Caki2 (cell line): ENCODE results near the gene RFX4. TPM values are rescaled to one million over a fixed set of nuclear protein-coding genes. Genes with fewer than 3 reads are reported as not detected.
"Not testable (repeated sequence)": the region's sequence is repeated elsewhere in the genome, so short reads cannot be mapped to it uniquely, and the experiment has no call there.

ENCODE experiments used
- DNase-seq: peaks from one replicate; pipeline ENCODE4 v3.0.0-alpha.2; 2015; ENCODE audit warnings: low read depth
- in situ Hi-C: cut with HindIII; loops from 2 replicates; pipeline ENCODE4 v1.10.0; 2016; ENCODE audit warnings: low sequenced_read_pairs, low pct_unique_long_range_greater_than_20kb, mixed read lengths
- total RNA-seq: library from RNA; depleted of rRNA; stranded (reverse); fragments of >200 nt; shearing (Covaris generic); gene quantifications from 2 replicates; pipeline ENCODE4 v1.2.3, GENCODE V29; 2014; ENCODE audit warnings: low replicate concordance

RFX4 gene
- total RNA-seq, 1 experiment from 2014 or later = not detected

GRCh38 chr12:106586803-106587684 is 4.2 kb downstream of the RFX4 start:
- DNase-seq = no peak
- in situ Hi-C loops = no loop called here

- in situ Hi-C loops = no loop called here
- DNase-seq = no peak
Observed at GRCh38 chr12:106588771-106589170, 6.0 kb downstream of the RFX4 start.

- DNase-seq = no peak
- in situ Hi-C loops = no loop called here
Observed at GRCh38 chr12:106590601-106591000, 7.8 kb downstream of the RFX4 start.

GRCh38 chr12:106594447-106594846 is 11.6 kb downstream of the RFX4 start:
- DNase-seq = no peak
- in situ Hi-C loops = no loop called here

GRCh38 chr12:106595268-106595667 is 12.5 kb downstream of the RFX4 start:
- no peak for DNase-seq
- in situ Hi-C loops = no loop called here

GRCh38 chr12:106598003-106598402 is 15.2 kb downstream of the RFX4 start:
- in situ Hi-C loops = no loop called here
- no peak for DNase-seq

- in situ Hi-C loops = no loop called here
- DNase-seq = no peak
Observed at GRCh38 chr12:106599302-106599701, 16.5 kb downstream of the RFX4 start.

- in situ Hi-C loops = no loop called here
- DNase-seq = no peak
Observed at GRCh38 chr12:106600503-106600902, 17.7 kb downstream of the RFX4 start.

- DNase-seq = no peak
- in situ Hi-C loops = no loop called here
Observed at GRCh38 chr12:106601031-106601430, 18.2 kb downstream of the RFX4 start.

GRCh38 chr12:106601496-106601895 is 18.7 kb downstream of the RFX4 start:
- DNase-seq = no peak
- in situ Hi-C loops = no loop called here

- in situ Hi-C loops = no loop called here
- no peak for DNase-seq
Observed at GRCh38 chr12:106602076-106602475, 19.3 kb downstream of the RFX4 start.

GRCh38 chr12:106605254-106605653 is 22.4 kb downstream of the RFX4 start:
- no peak for DNase-seq
- in situ Hi-C loops = no loop called here

GRCh38 chr12:106620588-106620987 is 37.8 kb downstream of the RFX4 start:
- DNase-seq, in situ Hi-C loops: not testable (repeated sequence)

GRCh38 chr12:106625976-106626375 is 43.2 kb downstream of the RFX4 start:
- no peak for DNase-seq
- in situ Hi-C loops = no loop called here

GRCh38 chr12:106629797-106630659 is 47.2 kb downstream of the RFX4 start:
- in situ Hi-C loops = no loop called here

GRCh38 chr12:106631150-106631549 is 48.3 kb downstream of the RFX4 start:
- no peak for DNase-seq
- in situ Hi-C loops = no loop called here

More at GRCh38 chr12:106629797-106630659, 47.2 kb downstream of the RFX4 start:
- DNase-seq = no peak

GRCh38 chr12:106631797-106632196 is 49.0 kb downstream of the RFX4 start:
- no peak for DNase-seq
- in situ Hi-C loops = no loop called here

GRCh38 chr12:106632797-106633450 is 50.1 kb downstream of the RFX4 start:
- in situ Hi-C loops = no loop called here
- DNase-seq = no peak

- DNase-seq = no peak
- in situ Hi-C loops = no loop called here
Observed at GRCh38 chr12:106633451-106633823, 50.6 kb downstream of the RFX4 start.
